ENCODE results near the gene FOXA3.

Gene FOXA3

DNA sequence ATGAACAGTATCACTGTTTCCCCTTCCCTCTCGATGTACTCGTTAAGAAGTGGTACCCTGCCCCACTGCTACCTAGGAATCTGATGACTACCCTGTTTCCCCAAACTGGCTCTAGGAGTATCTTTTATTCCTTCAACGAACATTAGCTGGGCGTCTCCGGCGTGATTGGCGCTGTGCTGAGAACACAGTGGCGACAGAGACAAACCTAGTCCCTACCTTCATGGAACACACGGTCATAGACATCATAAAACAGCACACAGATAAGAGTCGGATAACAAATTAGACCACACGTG, 1.9 kb upstream of the FOXA3 start:
- no peaks in the 10 kb centered on the region for H3K9me3 ChIP-seq (ENCODE audit: insufficient read depth, low read length)
- H3K27ac ChIP-seq (ENCODE audit: low read depth, low read length): peak overlapping the region; percentile 69
- H3K9me2 ChIP-seq (replicated peaks; ENCODE audit: insufficient read depth, low read length): no peaks in the 10 kb centered on the region
- H3K9ac ChIP-seq (ENCODE audit: low read length): peak overlapping the region; percentile 85
- peaks cover 15% of the 10 kb centered on the region for H3F3A ChIP-seq (ENCODE audit: insufficient read depth)
- H3K4me3 ChIP-seq (ENCODE audit: insufficient read depth, low read length, poor library complexity, severe bottlenecking): peak overlapping the region; percentile 92
- peak overlapping the region; percentile 28 for H2AFZ ChIP-seq (ENCODE audit: low read depth, low read length, severe bottlenecking)
- H3K4me2 ChIP-seq (ENCODE audit: low read depth, low read length, poor library complexity, severe bottlenecking): peak overlapping the region; percentile 74
- TF ChIP-seq EZH2phosphoT487 (conservative IDR thresholded peaks at IDR 0.05; ENCODE audit: low read length) (no peak), CTCF (IDR thresholded peaks at IDR 0.05; ENCODE audit: insufficient read depth, low read length, poor library complexity, severe bottlenecking) (no peak)
- peaks cover 47% of the 10 kb centered on the region for H3K79me2 ChIP-seq (ENCODE audit: insufficient read depth, low read length)
- peaks cover 3% of the 10 kb centered on the region; the same call in 1 of the 2 replicates for H3K36me3 ChIP-seq (ENCODE audit: low read length)
- H3K27me3 ChIP-seq (ENCODE audit: low read length): no peaks in the 10 kb centered on the region
- H4K20me1 ChIP-seq (ENCODE audit: low read depth, low read length): no peaks in the 10 kb centered on the region

GRCh38 chr19:45862564-45863334, 1.4 kb upstream of the FOXA3 start, which contains the start of gene SYMPK:
Gene SYMPK (minus strand): TSS chr19:45863147. CDS start chr19:45854495, 8,652 bp downstream.
- Histone ChIP-seq H3K36me3 (ENCODE audit: low read length) (peaks cover 3% of the 10 kb centered on the region; the same call in 1 of the 2 replicates), H3K27ac (ENCODE audit: low read depth, low read length) (peak within 1 kb of the TSS; percentile 69), H2AFZ (ENCODE audit: low read depth, low read length, severe bottlenecking) (peak within 1 kb of the TSS; percentile 45), H3K9me3 (ENCODE audit: insufficient read depth, low read length) (no peaks in the 10 kb centered on the region), H3F3A (ENCODE audit: insufficient read depth) (peaks cover 15% of the 10 kb centered on the region), H3K27me3 (ENCODE audit: low read length) (no peaks in the 10 kb centered on the region), H3K79me2 (ENCODE audit: insufficient read depth, low read length) (peaks cover 46% of the 10 kb centered on the region), H4K20me1 (ENCODE audit: low read depth, low read length) (no peaks in the 10 kb centered on the region), H3K4me2 (ENCODE audit: low read depth, low read length, poor library complexity, severe bottlenecking) (peak within 1 kb of the TSS; percentile 84), H3K9me2 (replicated peaks; ENCODE audit: insufficient read depth, low read length) (no peaks in the 10 kb centered on the region), H3K9ac (ENCODE audit: low read length) (peak within 1 kb of the TSS; percentile 85), H3K4me3 (ENCODE audit: insufficient read depth, low read length, poor library complexity, severe bottlenecking) (peak within 1 kb of the TSS; percentile 92)
- no peak for TF ChIP-seq EZH2phosphoT487 (conservative IDR thresholded peaks at IDR 0.05; ENCODE audit: low read length)
- no peak for TF ChIP-seq CTCF (IDR thresholded peaks at IDR 0.05; ENCODE audit: insufficient read depth, low read length, poor library complexity, severe bottlenecking)

GRCh38 chr19:45863335-45863839, 739 bp upstream of the FOXA3 start:
- H3K79me2 ChIP-seq (ENCODE audit: insufficient read depth, low read length): peaks cover 39% of the 10 kb centered on the region
- peak overlapping the region; percentile 57 for H3K4me3 ChIP-seq (ENCODE audit: insufficient read depth, low read length, poor library complexity, severe bottlenecking)
- no peak overlapping the region for H3K27ac ChIP-seq (ENCODE audit: low read depth, low read length)
- TF ChIP-seq CTCF (IDR thresholded peaks at IDR 0.05; ENCODE audit: insufficient read depth, low read length, poor library complexity, severe bottlenecking) (no peak), EZH2phosphoT487 (conservative IDR thresholded peaks at IDR 0.05; ENCODE audit: low read length) (no peak)
- peaks cover 3% of the 10 kb centered on the region; the same call in 1 of the 2 replicates for H3K36me3 ChIP-seq (ENCODE audit: low read length)
- H3K9me3 ChIP-seq (ENCODE audit: insufficient read depth, low read length): no peaks in the 10 kb centered on the region
- peak overlapping the region; percentile 84 for H3K4me2 ChIP-seq (ENCODE audit: low read depth, low read length, poor library complexity, severe bottlenecking)
- no peaks in the 10 kb centered on the region for H3K27me3 ChIP-seq (ENCODE audit: low read length)
- peak overlapping the region; percentile 85 for H3K9ac ChIP-seq (ENCODE audit: low read length)
- H3K9me2 ChIP-seq (replicated peaks; ENCODE audit: insufficient read depth, low read length): no peaks in the 10 kb centered on the region
- H2AFZ ChIP-seq (ENCODE audit: low read depth, low read length, severe bottlenecking): peak overlapping the region; percentile 45
- H3F3A ChIP-seq (ENCODE audit: insufficient read depth): peaks cover 15% of the 10 kb centered on the region
- no peaks in the 10 kb centered on the region for H4K20me1 ChIP-seq (ENCODE audit: low read depth, low read length)
